ENCODE results near the gene ASTN2. TPM values are rescaled to one million over a fixed set of nuclear protein-coding genes. Genes with fewer than 3 reads are reported as not detected.

Gene ASTN2
- polyA plus RNA-seq, 1 experiment: 12.8 TPM

GRCh38 chr9:116718111-116718510 lies 696.7 kb downstream of the ASTN2 start:
- ChIA-PET POLR2A (no interaction called here), CTCF (interaction anchor here (0.9 kb wide), 1 partner anchor 17 kb away, joined by 3 read pairs; no protein-coding TSS in a partner anchor)
- Histone ChIP-seq H3K36me3 (ENCODE audit: control insufficient read depth, insufficient read depth, low read length) (no peaks in the 10 kb centered on the region), H3K27me3 (ENCODE audit: control insufficient read depth, insufficient read depth, low read length) (no peaks in the 10 kb centered on the region), H3K4me3 (ENCODE audit: low read depth, low read length) (no peak overlapping the region)
- TF ChIP-seq, protein P1, sequence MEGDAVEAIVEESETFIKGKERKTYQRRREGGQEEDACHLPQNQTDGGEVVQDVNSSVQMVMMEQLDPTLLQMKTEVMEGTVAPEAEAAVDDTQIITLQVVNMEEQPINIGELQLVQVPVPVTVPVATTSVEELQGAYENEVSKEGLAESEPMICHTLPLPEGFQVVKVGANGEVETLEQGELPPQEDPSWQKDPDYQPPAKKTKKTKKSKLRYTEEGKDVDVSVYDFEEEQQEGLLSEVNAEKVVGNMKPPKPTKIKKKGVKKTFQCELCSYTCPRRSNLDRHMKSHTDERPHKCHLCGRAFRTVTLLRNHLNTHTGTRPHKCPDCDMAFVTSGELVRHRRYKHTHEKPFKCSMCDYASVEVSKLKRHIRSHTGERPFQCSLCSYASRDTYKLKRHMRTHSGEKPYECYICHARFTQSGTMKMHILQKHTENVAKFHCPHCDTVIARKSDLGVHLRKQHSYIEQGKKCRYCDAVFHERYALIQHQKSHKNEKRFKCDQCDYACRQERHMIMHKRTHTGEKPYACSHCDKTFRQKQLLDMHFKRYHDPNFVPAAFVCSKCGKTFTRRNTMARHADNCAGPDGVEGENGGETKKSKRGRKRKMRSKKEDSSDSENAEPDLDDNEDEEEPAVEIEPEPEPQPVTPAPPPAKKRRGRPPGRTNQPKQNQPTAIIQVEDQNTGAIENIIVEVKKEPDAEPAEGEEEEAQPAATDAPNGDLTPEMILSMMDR (IDR thresholded peaks at IDR 0.05; ENCODE audit: insufficient read depth, low read depth, low read length): no peak
- no peak for DNase-seq (ENCODE audit: low read depth)

- no peaks in the 10 kb centered on the region for H3K27me3 ChIP-seq (ENCODE audit: control insufficient read depth, insufficient read depth, low read length)
- H3K36me3 ChIP-seq (ENCODE audit: control insufficient read depth, insufficient read depth, low read length): no peaks in the 10 kb centered on the region
- DNase-seq (ENCODE audit: low read depth): peak; percentile 26
- TF ChIP-seq, protein P1 (IDR thresholded peaks at IDR 0.05; ENCODE audit: insufficient read depth, low read depth, low read length): no peak
- CTCF ChIA-PET: interaction anchor here (0.6 to 1.3 kb wide), 5 partner anchors 16 to 1011 kb away, joined by 3 read pairs; no protein-coding TSS in a partner anchor
- POLR2A ChIA-PET: no interaction called here
- H3K4me3 ChIP-seq (ENCODE audit: low read depth, low read length): no peak overlapping the region
Observed at GRCh38 chr9:116717150-116717549, 697.7 kb downstream of the ASTN2 start.

- no peak overlapping the region for H3K4me3 ChIP-seq (ENCODE audit: low read depth, low read length)
- no peak for DNase-seq (ENCODE audit: low read depth)
- ChIA-PET POLR2A (no interaction called here), CTCF (interaction anchor here (1.3 kb wide), 1 partner anchor 19 kb away, joined by 3 read pairs; no protein-coding TSS in a partner anchor)
- TF ChIP-seq, protein P1 (IDR thresholded peaks at IDR 0.05; ENCODE audit: insufficient read depth, low read depth, low read length): no peak
- H3K27me3 ChIP-seq (ENCODE audit: control insufficient read depth, insufficient read depth, low read length): no peaks in the 10 kb centered on the region
- no peaks in the 10 kb centered on the region for H3K36me3 ChIP-seq (ENCODE audit: control insufficient read depth, insufficient read depth, low read length)
Observed at GRCh38 chr9:116716438-116716837, 698.4 kb downstream of the ASTN2 start.

GRCh38 chr9:116715751-116716150 lies 699.1 kb downstream of the ASTN2 start:
- no peaks in the 10 kb centered on the region for H3K36me3 ChIP-seq (ENCODE audit: control insufficient read depth, insufficient read depth, low read length)
- DNase-seq (ENCODE audit: low read depth): no peak
- CTCF ChIA-PET: interaction anchor here (1.3 kb wide), 1 partner anchor 18 kb away, joined by 3 read pairs; no protein-coding TSS in a partner anchor
- no peak overlapping the region for H3K4me3 ChIP-seq (ENCODE audit: low read depth, low read length)
- TF ChIP-seq, protein P1 (IDR thresholded peaks at IDR 0.05; ENCODE audit: insufficient read depth, low read depth, low read length): no peak
- H3K27me3 ChIP-seq (ENCODE audit: control insufficient read depth, insufficient read depth, low read length): no peaks in the 10 kb centered on the region
- POLR2A ChIA-PET: no interaction called here

- H3K36me3 ChIP-seq (ENCODE audit: control insufficient read depth, insufficient read depth, low read length): no peaks in the 10 kb centered on the region
- DNase-seq (ENCODE audit: low read depth): no peak
- POLR2A ChIA-PET: no interaction called here
- H3K27me3 ChIP-seq (ENCODE audit: control insufficient read depth, insufficient read depth, low read length): no peaks in the 10 kb centered on the region
- CTCF ChIA-PET: interaction anchor here (1.4 to 1.7 kb wide), 2 partner anchors 12 to 24 kb away, joined by 4 to 8 read pairs; no protein-coding TSS in a partner anchor
- H3K4me3 ChIP-seq (ENCODE audit: low read depth, low read length): no peak overlapping the region
- TF ChIP-seq, protein P1 (IDR thresholded peaks at IDR 0.05; ENCODE audit: insufficient read depth, low read depth, low read length): no peak
Observed at GRCh38 chr9:116713271-116713670, 701.6 kb downstream of the ASTN2 start.
